Mucosa of rectum (tissue), 2 donors: ENCODE data around the gene LHX6.

ENCODE experiments used
- H3K27ac ChIP-seq, 2 donors: one replicate each; pipeline ENCODE4 v1.7.0; 2013; ENCODE audit warnings: inconsistent platforms in 2 of 2, low read depth in 2 of 2, low read length in 2 of 2
- H3K27me3 ChIP-seq, 2 donors: one replicate each; pipeline ENCODE4 v1.7.0; 2013; ENCODE audit warnings: low read length in 2 of 2; ENCODE audit not compliant: control insufficient read depth in 2 of 2, insufficient read depth in 2 of 2
- H3K36me3 ChIP-seq, 2 donors: one replicate each; pipeline ENCODE4 v1.7.0; 2013; ENCODE audit warnings: low read length in 2 of 2; ENCODE audit not compliant: control insufficient read depth in 2 of 2, insufficient read depth in 2 of 2
- H3K4me1 ChIP-seq, 2 donors: one replicate each; pipeline ENCODE4 v1.7.0; 2013; ENCODE audit warnings: low read length in 2 of 2, mild to moderate bottlenecking in 1 of 2; ENCODE audit not compliant: control insufficient read depth in 2 of 2, insufficient read depth in 2 of 2
- H3K4me3 ChIP-seq, 2 donors: one replicate each; pipeline ENCODE4 v1.7.0; 2013; ENCODE audit warnings: low read length in 2 of 2
- H3K9ac ChIP-seq, 2 donors: one replicate each; pipeline ENCODE4 v1.7.0; 2013; ENCODE audit warnings: low read length in 2 of 2, low read depth in 1 of 2, mild to moderate bottlenecking in 1 of 2
- H3K9me3 ChIP-seq, 2 donors: one replicate each; pipeline ENCODE4 v1.7.0; 2013; ENCODE audit warnings: low read length in 2 of 2; ENCODE audit not compliant: control insufficient read depth in 2 of 2
- donor health status: healthy.
- donor health status: Normal muscosa, but diverticular disease.

Gene LHX6

DNA sequence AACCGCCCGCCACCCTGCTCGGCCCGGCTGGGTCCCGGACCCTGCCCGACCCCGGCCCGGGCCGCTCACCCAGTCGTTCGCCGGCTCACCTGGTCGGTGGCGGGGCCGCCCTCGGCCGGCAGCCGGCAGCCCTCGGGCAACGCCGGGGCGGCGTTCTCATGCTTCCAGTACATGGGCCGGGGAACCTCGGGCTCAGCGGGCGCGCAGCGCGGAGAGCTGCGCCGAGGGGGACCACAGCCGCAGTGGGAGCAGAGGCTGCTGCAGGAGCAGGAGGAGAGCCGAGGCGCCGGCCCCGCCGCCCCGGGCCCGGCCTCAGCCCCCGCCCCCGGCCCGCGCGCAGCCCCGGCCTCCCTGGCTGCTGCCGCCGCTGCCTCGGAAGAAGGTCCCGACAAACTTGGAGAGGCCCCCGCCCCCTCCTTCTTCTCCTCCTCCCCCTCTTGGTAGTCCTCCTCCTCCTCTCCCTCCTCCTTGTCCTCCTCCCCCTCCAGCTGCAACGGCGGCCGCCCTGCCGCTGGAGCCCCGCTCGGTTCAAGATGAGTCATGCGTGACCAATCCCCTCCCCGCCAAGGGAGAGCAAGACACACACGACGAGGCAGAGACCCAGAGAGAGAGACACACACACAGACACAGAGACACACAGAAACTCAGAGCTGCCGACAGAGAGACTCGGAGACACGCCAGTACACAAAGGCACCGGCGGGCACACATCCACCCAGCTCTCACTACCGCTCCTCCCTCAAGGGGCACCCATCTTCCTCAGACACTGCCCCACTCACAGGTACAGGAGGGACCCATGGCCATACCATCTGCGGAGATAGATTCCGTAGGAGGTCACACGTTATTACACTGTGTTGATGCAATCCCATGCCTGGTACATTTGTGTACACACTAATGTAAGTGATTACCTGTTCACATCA is at the start of gene LHX6:
TSS of gene LHX6 (minus strand) at position 390 of the 917 bp plus-strand sequence. CDS start at position 173, 217 bp downstream.
- Histone ChIP-seq H3K27me3 (peaks cover 59 to 71% of the 10 kb centered on the region in 2 donors), H3K9ac (no peak within 1 kb of the TSS), H3K4me1 (peaks cover 0 to 2% of the 10 kb centered on the region in 2 donors), H3K4me3 (peak within 1 kb of the TSS; percentile 31 to 43), H3K27ac (no peak within 1 kb of the TSS), H3K36me3 (no peaks in the 10 kb centered on the region), H3K9me3 (no peaks in the 10 kb centered on the region)

DNA sequence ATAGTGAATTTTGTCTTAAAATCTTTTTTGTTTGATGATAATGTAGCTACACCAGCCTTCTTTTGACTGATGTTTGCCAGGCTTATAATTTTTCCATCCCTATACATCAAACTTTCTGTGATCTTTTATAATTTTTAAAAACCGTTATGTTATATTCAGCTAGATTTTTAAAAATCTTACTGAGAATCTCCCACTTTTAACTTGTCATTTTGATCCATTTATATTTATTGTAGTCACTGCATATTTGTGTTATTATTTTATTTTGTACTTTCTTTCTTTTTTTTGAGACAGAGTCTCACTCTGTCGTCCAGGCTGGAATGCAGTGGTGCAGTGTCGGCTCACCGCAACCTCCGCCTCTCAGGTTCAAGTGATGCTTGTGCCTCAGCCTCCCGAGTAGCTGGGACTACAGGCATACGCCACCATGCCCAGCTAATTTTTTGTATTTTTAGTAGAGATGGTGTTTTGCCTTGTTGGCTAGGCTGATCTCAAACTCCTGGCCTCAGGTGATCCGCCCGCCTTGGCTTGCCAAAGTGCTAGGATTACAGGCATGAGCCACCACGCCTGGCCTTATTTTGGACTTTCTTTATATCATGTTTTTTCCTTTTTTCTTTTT is 48.6 kb upstream of the LHX6 start:
- peaks cover 0 to 2% of the 10 kb centered on the region in 2 donors for H3K4me1 ChIP-seq
- H3K27ac ChIP-seq: no peak overlapping the region
- no peaks in the 10 kb centered on the region for H3K27me3 ChIP-seq
- H3K36me3 ChIP-seq: peaks cover 23 to 29% of the 10 kb centered on the region in 2 donors
- no peak overlapping the region for H3K4me3 ChIP-seq
- no peak overlapping the region for H3K9ac ChIP-seq
- no peaks in the 10 kb centered on the region for H3K9me3 ChIP-seq

GRCh38 chr9:122276096-122276495 is 47.3 kb upstream of the LHX6 start:
- no peaks in the 10 kb centered on the region for H3K9me3 ChIP-seq
- no peak overlapping the region for H3K4me3 ChIP-seq
- peaks cover 22 to 27% of the 10 kb centered on the region in 2 donors for H3K36me3 ChIP-seq
- no peaks in the 10 kb centered on the region for H3K27me3 ChIP-seq
- H3K27ac ChIP-seq: no peak overlapping the region
- H3K9ac ChIP-seq: no peak overlapping the region
- peaks cover 0 to 2% of the 10 kb centered on the region in 2 donors for H3K4me1 ChIP-seq

DNA sequence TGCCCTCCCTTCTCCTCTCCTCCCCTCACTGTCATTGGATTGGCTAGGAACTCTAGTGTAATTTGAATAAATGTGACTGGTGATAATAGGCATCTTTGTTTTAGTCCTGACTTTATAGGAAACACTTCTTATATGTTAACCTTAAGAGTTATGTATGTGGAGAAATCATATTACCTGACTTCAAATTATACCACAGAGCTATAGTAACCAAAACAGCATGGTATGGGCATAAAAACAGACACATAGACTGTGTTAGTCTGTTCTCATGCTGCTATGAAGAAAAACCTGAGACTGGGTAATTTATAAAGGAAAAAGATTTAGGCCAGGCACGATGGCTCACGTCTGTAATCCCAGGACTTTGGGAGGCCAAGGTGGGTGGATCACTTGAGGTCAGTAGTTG is 45.3 kb upstream of the LHX6 start:
- H3K27ac ChIP-seq: no peak overlapping the region
- no peaks in the 10 kb centered on the region for H3K27me3 ChIP-seq
- H3K4me3 ChIP-seq: no peak overlapping the region
- no peak overlapping the region for H3K9ac ChIP-seq
- H3K4me1 ChIP-seq: peaks cover 0 to 2% of the 10 kb centered on the region in 2 donors
- peaks cover 19 to 21% of the 10 kb centered on the region in 2 donors for H3K36me3 ChIP-seq
- H3K9me3 ChIP-seq: no peaks in the 10 kb centered on the region

- no peak overlapping the region for H3K27ac ChIP-seq
- no peak overlapping the region for H3K4me3 ChIP-seq
- no peaks in the 10 kb centered on the region for H3K27me3 ChIP-seq
- peaks cover 11 to 16% of the 10 kb centered on the region in 2 donors for H3K36me3 ChIP-seq
- peaks cover 15 to 19% of the 10 kb centered on the region in 2 donors for H3K4me1 ChIP-seq
- no peaks in the 10 kb centered on the region for H3K9me3 ChIP-seq
- no peak overlapping the region for H3K9ac ChIP-seq
Measured at GRCh38 chr9:122268041-122268814, 39.5 kb upstream of the LHX6 start.

GRCh38 chr9:122265149-122265915 is 36.6 kb upstream of the LHX6 start:
- Histone ChIP-seq H3K9me3 (no peaks in the 10 kb centered on the region), H3K27ac (peak overlapping the region; percentile 96 to 97), H3K27me3 (no peaks in the 10 kb centered on the region), H3K9ac (peak overlapping the region; percentile 89 to 96), H3K4me3 (peak overlapping the region; percentile 91 to 98), H3K4me1 (peaks cover 20 to 26% of the 10 kb centered on the region in 2 donors), H3K36me3 (peaks cover 10% of the 10 kb centered on the region in 2 donors)

DNA sequence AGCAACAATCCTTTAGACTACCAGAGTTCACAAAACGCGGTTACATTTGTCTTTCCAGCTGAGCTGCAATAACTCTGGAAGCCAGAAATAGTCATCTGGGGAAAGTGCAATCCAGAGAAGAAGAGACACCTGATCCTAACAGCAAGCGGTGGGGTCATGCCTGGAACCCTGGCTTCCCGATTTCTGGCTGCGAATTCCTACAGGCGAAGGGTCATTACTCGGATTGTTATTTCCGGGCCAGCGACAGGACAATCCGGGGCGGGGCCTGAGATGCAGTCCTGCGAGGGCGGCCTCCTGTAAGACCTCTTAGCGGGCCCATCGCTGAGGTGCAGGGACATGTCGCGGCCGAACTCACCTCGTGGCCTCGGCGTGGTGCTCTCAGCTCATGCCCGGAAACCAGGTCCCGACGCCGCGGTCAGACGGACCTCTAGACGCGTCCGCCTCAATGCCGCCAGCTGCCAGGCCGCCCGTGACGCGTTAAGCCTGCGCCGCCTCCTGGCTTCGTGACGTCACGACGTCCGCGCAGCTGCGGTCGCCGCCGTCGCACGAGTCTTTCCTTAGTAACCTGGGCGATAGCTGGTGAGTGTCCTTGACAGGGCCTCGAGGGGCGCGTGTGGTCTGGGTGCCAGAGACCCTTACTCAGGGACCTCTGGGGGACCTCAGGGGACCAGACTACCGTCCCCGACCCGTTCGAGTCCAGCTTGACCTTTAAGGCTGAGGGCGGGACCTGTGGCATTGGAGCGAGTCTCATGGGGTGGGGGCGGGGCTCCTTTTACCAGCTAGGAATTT is 35.8 kb upstream of the LHX6 start, which contains the start of the genes MRRF and RBM18:
TSS of gene MRRF (plus strand) at position 523 of the 789 bp plus-strand sequence. CDS start 6,010 bp downstream, outside the sequence.
TSS of gene RBM18 (minus strand) at position 481 of the 789 bp plus-strand sequence. CDS start 3,348 bp downstream, outside the sequence.
- no peaks in the 10 kb centered on the region for H3K27me3 ChIP-seq
- peak within 1 kb of the TSS; percentile 96 to 97 for H3K27ac ChIP-seq
- H3K4me3 ChIP-seq: peak within 1 kb of the TSS; percentile 91 to 98
- H3K9me3 ChIP-seq: no peaks in the 10 kb centered on the region
- peaks cover 13% of the 10 kb centered on the region in 2 donors for H3K36me3 ChIP-seq
- peak within 1 kb of the TSS; percentile 89 to 96 for H3K9ac ChIP-seq
- H3K4me1 ChIP-seq: peaks cover 20 to 26% of the 10 kb centered on the region in 2 donors

DNA sequence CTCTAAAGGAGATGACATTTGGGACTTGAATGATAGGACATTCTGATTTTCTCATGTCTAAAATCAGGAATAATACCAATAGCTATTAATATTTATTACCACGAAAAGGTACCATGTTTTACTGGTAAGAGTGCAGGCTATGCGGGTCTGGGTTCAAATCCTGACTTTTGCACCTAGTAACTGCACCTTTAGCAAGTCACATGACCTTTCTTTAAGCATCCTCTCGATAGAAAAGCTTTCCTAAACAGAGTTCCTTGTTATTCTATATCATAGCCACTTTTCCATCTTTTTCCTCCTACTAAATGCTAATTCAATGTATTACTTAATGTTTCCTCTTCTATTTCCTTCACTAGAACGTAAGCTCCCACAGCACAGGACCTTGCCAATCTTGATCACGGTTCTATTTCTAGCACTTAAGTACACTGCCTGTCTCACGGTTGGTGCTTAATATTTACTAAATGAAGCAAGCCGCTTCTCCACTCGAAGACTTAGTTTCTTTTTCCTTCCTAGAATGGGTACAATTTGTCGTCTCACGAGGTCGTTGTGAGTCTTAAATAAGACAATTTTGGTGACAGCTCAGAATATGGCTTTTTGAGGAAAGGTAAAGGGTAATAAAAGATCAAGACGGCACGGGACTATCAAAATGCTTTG is 35.1 kb upstream of the LHX6 start:
- peak overlapping the region; percentile 89 to 96 for H3K9ac ChIP-seq
- H3K36me3 ChIP-seq: peaks cover 18 to 21% of the 10 kb centered on the region in 2 donors
- H3K9me3 ChIP-seq: no peaks in the 10 kb centered on the region
- peak overlapping the region; percentile 91 to 98 for H3K4me3 ChIP-seq
- H3K4me1 ChIP-seq: peaks cover 20 to 26% of the 10 kb centered on the region in 2 donors
- H3K27me3 ChIP-seq: no peaks in the 10 kb centered on the region
- peak overlapping the region; percentile 96 to 97 for H3K27ac ChIP-seq
